Measurements from ENCODE around the gene CYP2C19.

Gene CYP2C19

GRCh38 chr10:94762393-94762792, at the start of gene CYP2C19:
Gene CYP2C19 (plus strand): TSS chr10:94762681. CDS start chr10:94762706, 25 bp downstream.
- Histone ChIP-seq H3K27me3 (ENCODE audit: insufficient read depth, low read depth, severe bottlenecking) (peaks cover 17% of the 10 kb centered on the region), H3K9me3 (ENCODE audit: severe bottlenecking) (no peaks in the 10 kb centered on the region), H3K36me3 (no peaks in the 10 kb centered on the region), H3K27ac (no peak within 1 kb of the TSS), H3K4me3 (ENCODE audit: low read depth, low read length) (no peak within 1 kb of the TSS)
- no peak for TF ChIP-seq CTCF (IDR thresholded peaks at IDR 0.05; ENCODE audit: low read depth, low read length)
- no peak for DNase-seq

DNA sequence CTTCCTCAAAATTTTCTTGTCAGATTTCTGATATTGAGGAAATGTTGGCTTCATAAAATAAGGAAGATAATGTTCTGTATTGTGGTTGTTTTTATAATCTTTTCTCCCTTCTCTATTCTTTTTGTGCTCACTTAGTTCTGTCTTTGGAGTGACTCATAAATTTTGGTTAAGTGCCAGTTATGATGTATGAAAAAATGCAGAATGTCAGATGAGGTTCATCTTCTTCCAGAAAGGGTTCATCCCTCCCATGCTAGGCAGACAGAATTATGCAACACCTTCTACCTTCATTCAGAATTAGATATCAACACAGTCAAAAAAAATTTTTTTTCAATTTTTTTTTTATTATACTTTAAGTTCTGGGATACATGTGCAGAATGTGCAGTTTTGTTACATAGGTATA, 36.6 kb upstream of the CYP2C19 start:
- Histone ChIP-seq H3K4me3 (ENCODE audit: low read depth, low read length) (no peak overlapping the region), H3K27me3 (ENCODE audit: insufficient read depth, low read depth, severe bottlenecking) (peaks cover 9% of the 10 kb centered on the region), H3K36me3 (no peaks in the 10 kb centered on the region), H3K27ac (no peak overlapping the region), H3K9me3 (ENCODE audit: severe bottlenecking) (no peaks in the 10 kb centered on the region)
- TF ChIP-seq CTCF (IDR thresholded peaks at IDR 0.05; ENCODE audit: low read depth, low read length), result no peak
- DNase-seq, result no peak

GRCh38 chr10:94735197-94735596, 27.3 kb upstream of the CYP2C19 start:
- Histone ChIP-seq H3K4me3 (ENCODE audit: low read depth, low read length) (no peak overlapping the region), H3K27ac (no peak overlapping the region)
- no peak for TF ChIP-seq CTCF (IDR thresholded peaks at IDR 0.05; ENCODE audit: low read depth, low read length)

GRCh38 chr10:94738588-94738987, 23.9 kb upstream of the CYP2C19 start:
- Histone ChIP-seq H3K36me3 (no peaks in the 10 kb centered on the region), H3K27me3 (ENCODE audit: insufficient read depth, low read depth, severe bottlenecking) (peaks cover 27% of the 10 kb centered on the region), H3K4me3 (ENCODE audit: low read depth, low read length) (no peak overlapping the region), H3K27ac (no peak overlapping the region), H3K9me3 (ENCODE audit: severe bottlenecking) (no peaks in the 10 kb centered on the region)
- no peak for TF ChIP-seq CTCF (IDR thresholded peaks at IDR 0.05; ENCODE audit: low read depth, low read length)
- DNase-seq, result no peak

More at GRCh38 chr10:94735197-94735596, 27.3 kb upstream of the CYP2C19 start:
- no peak for DNase-seq
- no peaks in the 10 kb centered on the region for H3K9me3 ChIP-seq (ENCODE audit: severe bottlenecking)
- H3K36me3 ChIP-seq, result no peaks in the 10 kb centered on the region
- H3K27me3 ChIP-seq (ENCODE audit: insufficient read depth, low read depth, severe bottlenecking), result peaks cover 42% of the 10 kb centered on the region

- TF ChIP-seq CTCF (IDR thresholded peaks at IDR 0.05; ENCODE audit: low read depth, low read length), result no peak
- no peak for DNase-seq
- Histone ChIP-seq H3K27ac (no peak overlapping the region), H3K36me3 (no peaks in the 10 kb centered on the region), H3K9me3 (ENCODE audit: severe bottlenecking) (no peaks in the 10 kb centered on the region), H3K27me3 (ENCODE audit: insufficient read depth, low read depth, severe bottlenecking) (peaks cover 16% of the 10 kb centered on the region), H3K4me3 (ENCODE audit: low read depth, low read length) (no peak overlapping the region)
These were observed 15.3 kb upstream of the CYP2C19 start for GRCh38 chr10:94747137-94747536.

GRCh38 chr10:94747838-94748237, 14.6 kb upstream of the CYP2C19 start:
- no peaks in the 10 kb centered on the region for H3K9me3 ChIP-seq (ENCODE audit: severe bottlenecking)
- no peak overlapping the region for H3K27ac ChIP-seq
- no peaks in the 10 kb centered on the region for H3K36me3 ChIP-seq
- DNase-seq, result no peak
- H3K4me3 ChIP-seq (ENCODE audit: low read depth, low read length), result no peak overlapping the region
- no peak for TF ChIP-seq CTCF (IDR thresholded peaks at IDR 0.05; ENCODE audit: low read depth, low read length)
- peaks cover 11% of the 10 kb centered on the region for H3K27me3 ChIP-seq (ENCODE audit: insufficient read depth, low read depth, severe bottlenecking)
